Measurements from ENCODE around the gene TOGARAM1.

TOGARAM1 gene

GRCh38 chr14:45038865-45039264, 76.9 kb downstream of the TOGARAM1 start:
- Histone ChIP-seq H3F3A (ENCODE audit: insufficient read depth, low read length) (no peaks in the 10 kb centered on the region), H3K9me2 (ENCODE audit: low read depth, low read length) (no peaks in the 10 kb centered on the region), H3K4me1 (ENCODE audit: insufficient read depth, low read length, severe bottlenecking) (no peaks in the 10 kb centered on the region), H3K4me3 (ENCODE audit: low read depth, low read length, poor library complexity, severe bottlenecking) (no peak overlapping the region), H3K36me3 (ENCODE audit: insufficient read depth, low read length) (peaks cover 40% of the 10 kb centered on the region), H3K9me3 (ENCODE audit: low read length) (peaks cover 14% of the 10 kb centered on the region), H3K79me2 (ENCODE audit: insufficient read depth, low read length) (no peaks in the 10 kb centered on the region), H4K20me1 (ENCODE audit: insufficient read depth, low read length) (no peaks in the 10 kb centered on the region), H3K27me3 (ENCODE audit: insufficient read depth, low read length) (no peaks in the 10 kb centered on the region), H2AFZ (ENCODE audit: low read length) (no peak overlapping the region), H3K9ac (ENCODE audit: low read length) (no peak overlapping the region), H3K27ac (ENCODE audit: low read depth, low read length, poor library complexity, severe bottlenecking) (no peak overlapping the region), H3K4me2 (ENCODE audit: low read length) (no peak overlapping the region)
- TF ChIP-seq EZH2 (IDR thresholded peaks at IDR 0.05; ENCODE audit: borderline replicate concordance, low read length): no peak
- TF ChIP-seq CTCF (IDR thresholded peaks at IDR 0.05; ENCODE audit: low read length): no peak

DNA sequence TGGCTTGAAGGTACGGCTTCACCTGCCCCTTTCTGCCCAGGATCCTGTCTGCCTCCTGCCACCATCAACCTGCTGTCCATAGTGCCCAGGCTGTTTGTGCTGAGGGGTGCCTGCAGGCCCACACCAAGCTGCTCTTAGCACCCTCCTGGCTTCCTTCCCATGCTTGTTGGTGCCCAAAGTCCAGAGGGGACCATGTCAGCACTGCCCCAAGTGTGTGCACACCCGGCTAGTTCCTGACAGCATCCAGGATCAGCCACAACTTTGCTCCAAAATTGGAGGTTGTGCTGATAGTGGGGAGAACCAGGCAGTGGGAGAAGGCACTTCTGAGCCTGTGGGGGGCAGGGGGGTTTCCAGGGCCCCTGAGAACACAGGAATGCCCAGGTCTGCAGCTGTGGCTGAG, 77.4 kb downstream of the TOGARAM1 start:
- Histone ChIP-seq H4K20me1 (ENCODE audit: insufficient read depth, low read length) (no peaks in the 10 kb centered on the region), H3K27ac (ENCODE audit: low read depth, low read length, poor library complexity, severe bottlenecking) (no peak overlapping the region), H3K4me3 (ENCODE audit: low read depth, low read length, poor library complexity, severe bottlenecking) (no peak overlapping the region), H3F3A (ENCODE audit: insufficient read depth, low read length) (no peaks in the 10 kb centered on the region), H2AFZ (ENCODE audit: low read length) (no peak overlapping the region), H3K9me3 (ENCODE audit: low read length) (peaks cover 14% of the 10 kb centered on the region), H3K79me2 (ENCODE audit: insufficient read depth, low read length) (no peaks in the 10 kb centered on the region), H3K9ac (ENCODE audit: low read length) (no peak overlapping the region), H3K36me3 (ENCODE audit: insufficient read depth, low read length) (peaks cover 35% of the 10 kb centered on the region), H3K9me2 (ENCODE audit: low read depth, low read length) (no peaks in the 10 kb centered on the region), H3K4me1 (ENCODE audit: insufficient read depth, low read length, severe bottlenecking) (no peaks in the 10 kb centered on the region), H3K4me2 (ENCODE audit: low read length) (no peak overlapping the region), H3K27me3 (ENCODE audit: insufficient read depth, low read length) (no peaks in the 10 kb centered on the region)
- no peak for TF ChIP-seq EZH2 (IDR thresholded peaks at IDR 0.05; ENCODE audit: borderline replicate concordance, low read length)
- TF ChIP-seq CTCF (IDR thresholded peaks at IDR 0.05; ENCODE audit: low read length): no peak

DNA sequence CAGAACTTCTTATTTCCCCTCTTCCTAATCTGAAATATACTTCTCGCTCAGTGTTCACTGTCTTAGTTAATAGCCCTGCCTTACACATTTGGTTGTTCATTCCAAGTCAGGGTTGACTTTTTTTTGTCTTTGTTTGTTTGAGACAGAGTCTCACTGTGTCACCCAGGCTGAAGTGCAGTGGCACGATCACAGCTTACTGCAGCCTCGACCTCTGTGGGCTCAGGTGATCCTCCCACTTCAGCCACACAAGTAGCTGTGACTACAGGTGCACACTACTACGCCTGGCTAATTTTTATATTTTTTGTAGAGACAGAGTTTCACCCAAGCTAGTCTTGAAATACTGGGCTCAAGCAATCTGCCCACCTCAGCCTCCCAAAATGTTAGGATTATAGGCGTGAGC, 79.7 kb downstream of the TOGARAM1 start:
- H3K27me3 ChIP-seq (ENCODE audit: insufficient read depth, low read length): no peaks in the 10 kb centered on the region
- H3F3A ChIP-seq (ENCODE audit: insufficient read depth, low read length): no peaks in the 10 kb centered on the region
- no peak overlapping the region for H3K4me3 ChIP-seq (ENCODE audit: low read depth, low read length, poor library complexity, severe bottlenecking)
- no peak overlapping the region for H3K9ac ChIP-seq (ENCODE audit: low read length)
- no peaks in the 10 kb centered on the region for H3K79me2 ChIP-seq (ENCODE audit: insufficient read depth, low read length)
- H3K4me2 ChIP-seq (ENCODE audit: low read length): no peak overlapping the region
- no peaks in the 10 kb centered on the region for H4K20me1 ChIP-seq (ENCODE audit: insufficient read depth, low read length)
- TF ChIP-seq EZH2 (IDR thresholded peaks at IDR 0.05; ENCODE audit: borderline replicate concordance, low read length) (no peak), CTCF (IDR thresholded peaks at IDR 0.05; ENCODE audit: low read length) (no peak)
- no peaks in the 10 kb centered on the region for H3K9me2 ChIP-seq (ENCODE audit: low read depth, low read length)
- H3K9me3 ChIP-seq (ENCODE audit: low read length): peaks cover 14% of the 10 kb centered on the region
- peaks cover 38% of the 10 kb centered on the region for H3K36me3 ChIP-seq (ENCODE audit: insufficient read depth, low read length)
- no peaks in the 10 kb centered on the region for H3K4me1 ChIP-seq (ENCODE audit: insufficient read depth, low read length, severe bottlenecking)
- H3K27ac ChIP-seq (ENCODE audit: low read depth, low read length, poor library complexity, severe bottlenecking): no peak overlapping the region
- no peak overlapping the region for H2AFZ ChIP-seq (ENCODE audit: low read length)

Measured in OCI-LY1 (cell line).